Activated CD8-positive, alpha-beta memory T cell treated with anti-CD3 and anti-CD28 coated beads for 36 hours (primary cell): Measurements from ENCODE around the gene CCDC187. TPM values are rescaled to one million over a fixed set of nuclear protein-coding genes. Genes with fewer than 3 reads are reported as not detected.
"Not testable (repeated sequence)": the region's sequence is repeated elsewhere in the genome, so short reads cannot be mapped to it uniquely, and the experiment has no call there.

Source experiments
- CTCF ChIA-PET: fragments of 350-600 bp; sonication (Branson Sonifier 250); formaldehyde crosslinking; loops from one replicate; lab custom pipeline; 2021; ENCODE audit warnings: antibody characterized with exemption; lab: Charles Lee
- POLR2A ChIA-PET: fragments of 350-600 bp; sonication (Branson Sonifier 250); formaldehyde crosslinking; loops from one replicate; lab custom pipeline; 2021; ENCODE audit warnings: antibody characterized with exemption; lab: Charles Lee
- total RNA-seq, 2 experiments: library from RNA; stranded (reverse); gene quantifications; one replicate each; pipeline ENCODE4 v1.2.3, GENCODE V29; 2021

CCDC187 gene
- total RNA-seq, 2 experiments from 2014 or later = not detected

DNA sequence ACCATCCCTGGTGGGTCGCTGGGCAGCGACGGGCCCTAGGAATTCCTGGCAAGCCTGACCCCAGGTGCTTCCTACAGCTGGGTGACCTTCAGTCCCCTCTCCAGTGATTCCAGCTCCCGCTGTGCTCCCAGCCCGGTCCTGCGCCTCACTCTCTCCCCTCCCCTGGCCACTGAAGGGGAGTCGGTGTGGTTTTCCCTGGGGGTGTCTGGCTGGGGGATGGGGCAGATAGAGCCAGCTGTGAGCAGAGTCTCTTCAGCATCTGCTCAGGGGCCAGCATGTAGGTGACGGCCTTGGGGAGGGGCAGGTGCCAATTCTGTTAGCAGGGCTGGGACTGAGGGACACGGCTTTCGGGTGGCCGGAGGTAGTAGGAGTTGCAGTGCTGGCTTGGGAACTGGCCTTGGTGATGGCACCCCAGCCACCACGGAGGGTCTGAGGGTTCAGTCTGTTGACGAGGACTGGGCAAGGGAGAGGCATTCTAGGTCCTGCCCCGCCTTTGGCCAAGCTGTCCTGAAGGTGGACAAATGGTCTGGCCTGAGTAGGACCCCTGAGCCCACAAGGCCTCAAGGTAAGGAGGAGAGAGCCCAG is 26.6 kb upstream of the CCDC187 start:
- CTCF ChIA-PET = no interaction called here
- POLR2A ChIA-PET = no interaction called here

DNA sequence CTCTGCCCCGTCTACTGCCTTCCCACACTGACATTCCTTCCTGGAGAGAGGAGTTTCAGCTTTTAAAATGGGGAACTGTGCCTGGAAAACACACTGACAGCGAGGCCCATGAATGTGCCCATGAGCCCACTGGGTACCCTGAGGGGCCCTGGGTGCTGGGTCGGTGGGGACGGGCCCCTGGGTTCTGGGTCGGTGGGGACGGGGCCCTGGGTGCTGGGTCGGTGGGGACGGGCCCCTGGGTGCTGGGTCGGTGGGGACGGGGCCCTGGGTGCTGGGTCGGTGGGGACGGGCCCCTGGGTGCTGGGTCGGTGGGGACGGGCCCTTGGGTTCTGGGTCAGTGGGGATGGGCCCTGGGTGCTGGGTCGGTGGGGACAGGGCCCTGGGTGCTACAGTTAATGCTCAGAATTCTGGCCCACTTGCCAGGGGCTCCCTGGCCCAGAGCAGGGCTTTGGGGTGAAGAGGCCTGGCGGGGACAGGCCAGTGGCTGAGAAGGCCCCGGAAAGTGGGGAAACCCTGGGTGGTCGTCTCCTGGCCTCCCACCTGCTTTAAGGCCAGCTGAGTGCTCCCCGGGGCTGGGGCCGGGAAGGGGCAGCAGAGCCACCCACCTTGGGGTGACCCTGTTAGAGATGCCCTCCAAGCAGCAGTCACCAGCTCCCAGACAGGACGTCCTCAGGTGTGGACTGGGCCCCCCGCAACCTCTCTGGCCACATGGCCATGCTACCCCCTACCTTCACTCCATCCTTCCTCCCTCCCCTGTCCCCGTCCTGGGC is 25.9 kb upstream of the CCDC187 start:
- POLR2A ChIA-PET = no interaction called here
- CTCF ChIA-PET = no interaction called here

DNA sequence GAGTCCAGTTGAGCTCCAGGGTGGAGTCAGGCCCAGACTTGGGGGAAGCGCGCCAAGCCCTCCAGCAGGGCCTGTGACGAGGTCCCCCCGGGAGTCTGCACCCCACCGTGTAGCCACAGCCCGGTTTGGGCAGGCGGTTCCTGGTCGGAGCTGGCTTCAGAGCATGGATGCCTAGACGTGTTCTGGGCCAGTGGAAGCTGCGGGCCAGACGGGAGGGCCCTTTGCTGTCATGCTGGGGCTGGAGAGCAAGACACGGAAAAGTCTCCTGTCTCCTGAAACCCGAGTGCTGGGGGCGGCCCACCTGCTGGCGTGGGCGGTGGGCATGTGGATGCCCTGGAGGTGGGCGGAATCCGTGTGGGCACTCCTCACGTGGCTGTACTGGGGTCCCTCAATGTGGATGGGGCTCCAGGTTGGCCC is 25.3 kb upstream of the CCDC187 start:
- ChIA-PET POLR2A (no interaction called here), CTCF (no interaction called here)

DNA sequence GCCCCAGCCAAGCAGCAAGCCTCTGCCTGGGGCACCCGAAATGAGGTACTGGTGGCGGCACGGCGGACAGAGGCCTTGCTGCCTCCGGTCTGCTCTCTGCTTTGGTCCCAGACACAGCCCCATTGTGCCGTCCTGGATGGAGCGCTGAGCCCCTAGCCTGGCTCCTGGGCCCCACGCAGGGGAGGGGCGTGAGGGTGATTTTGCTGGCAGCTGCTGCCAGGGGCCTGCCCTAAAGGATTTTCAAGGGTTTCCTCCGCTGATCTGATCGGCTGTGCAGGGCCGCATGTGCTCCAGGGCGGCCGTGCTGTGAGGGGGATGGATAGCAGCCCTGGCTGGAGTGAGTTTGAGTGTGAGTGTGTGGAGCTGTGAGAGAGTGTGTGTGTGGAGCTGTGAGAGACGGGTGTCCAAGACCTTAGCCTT is 24.7 kb upstream of the CCDC187 start:
- ChIA-PET CTCF (no interaction called here), POLR2A (no interaction called here)

DNA sequence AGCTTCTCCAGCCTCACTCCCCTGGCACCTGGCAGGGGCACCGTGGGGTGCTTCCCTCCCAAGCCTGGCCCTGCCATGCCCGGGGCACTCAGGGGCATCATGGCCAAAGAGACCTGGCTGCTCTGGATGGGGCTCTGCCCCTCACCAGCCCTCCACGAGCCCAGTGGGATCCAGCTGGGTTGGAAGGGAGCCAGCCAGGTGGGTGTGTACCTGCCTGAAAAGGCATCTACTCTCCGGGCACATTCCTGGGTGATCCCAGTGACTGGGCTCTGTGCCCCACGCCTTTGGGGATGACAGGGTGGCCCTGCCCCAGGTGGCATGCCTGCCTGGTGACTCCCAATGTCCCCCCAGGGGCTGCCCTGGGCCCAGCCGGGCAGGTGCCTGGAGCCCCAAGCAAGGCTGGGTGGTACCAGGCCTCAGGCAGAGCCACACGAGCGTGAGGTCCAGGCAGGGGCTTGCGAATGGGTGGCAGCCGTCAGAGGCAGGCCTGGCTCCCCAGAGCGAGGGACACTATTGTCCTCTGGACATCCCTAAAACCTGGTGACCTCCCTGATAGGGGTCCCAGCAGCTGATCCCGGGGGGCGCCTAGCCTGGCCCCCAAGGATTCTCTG is 24.2 kb upstream of the CCDC187 start:
- POLR2A ChIA-PET = no interaction called here
- CTCF ChIA-PET = no interaction called here

DNA sequence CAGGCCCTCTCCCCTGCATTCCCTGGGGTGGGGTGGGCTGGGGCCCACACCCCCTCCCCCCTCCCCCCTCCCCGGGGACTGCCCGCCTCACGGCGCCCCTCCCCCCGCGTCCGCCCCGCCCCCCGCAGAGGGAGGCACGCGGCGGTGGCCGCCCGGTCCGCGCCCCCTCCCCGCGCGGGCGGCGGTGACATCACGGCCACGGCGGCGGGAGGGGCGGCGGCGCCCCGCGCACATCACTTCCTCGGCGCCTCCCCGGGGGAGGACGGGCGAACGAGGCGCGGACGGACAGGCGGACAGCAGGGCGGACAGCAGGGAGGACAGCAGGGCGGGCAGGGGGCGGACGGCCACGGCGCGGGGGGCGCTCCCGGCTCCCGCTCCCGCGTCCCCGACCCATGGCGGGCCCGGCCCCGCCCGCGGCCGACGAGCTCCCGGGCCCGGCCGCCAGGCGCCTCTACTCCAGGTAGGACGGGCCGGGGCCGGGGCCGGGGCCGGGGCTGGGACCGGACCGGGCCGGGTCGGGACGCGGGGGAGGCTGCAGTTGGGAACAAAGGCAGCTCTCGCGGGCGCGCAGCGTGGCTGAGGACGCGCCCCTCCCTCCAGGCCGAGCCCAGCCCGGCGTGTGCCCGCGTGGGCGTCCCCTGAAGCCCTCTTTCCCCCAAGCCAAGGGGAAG is 23.5 kb upstream of the CCDC187 start, which contains the start of gene GPSM1:
Gene GPSM1 (plus strand): TSS at position 236 of the 671 bp plus-strand sequence. CDS start 157 bp downstream, at position 393.
- CTCF ChIA-PET = no interaction called here
- POLR2A ChIA-PET = no interaction called here

DNA sequence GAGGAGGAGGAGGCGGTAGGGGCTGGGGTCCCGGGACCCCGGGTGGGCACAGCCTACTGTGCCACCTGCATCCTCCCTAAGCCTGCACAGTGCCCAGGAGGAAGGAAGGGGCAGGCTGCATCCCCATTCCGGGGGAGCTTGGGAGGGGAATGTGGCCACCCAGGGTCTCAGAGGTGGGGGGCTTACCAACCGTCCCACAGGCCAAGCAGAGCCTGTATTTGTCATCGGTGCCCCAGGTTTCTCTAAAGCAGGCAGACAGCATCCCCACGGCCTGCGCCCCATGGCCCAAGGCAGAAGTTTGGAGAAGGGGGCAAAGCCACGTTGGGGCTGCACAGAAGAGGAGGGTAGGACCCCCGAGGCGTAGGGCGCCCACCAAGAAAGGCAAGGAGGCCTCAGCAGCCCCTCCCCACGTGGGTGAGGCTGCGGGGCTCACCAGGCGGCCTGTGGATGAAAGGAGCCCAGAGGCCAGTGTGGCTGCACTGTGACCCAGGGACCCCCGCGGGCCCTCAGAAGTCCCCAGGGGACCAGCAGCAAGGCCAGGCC is 22.9 kb upstream of the CCDC187 start:
- POLR2A ChIA-PET = no interaction called here

DNA sequence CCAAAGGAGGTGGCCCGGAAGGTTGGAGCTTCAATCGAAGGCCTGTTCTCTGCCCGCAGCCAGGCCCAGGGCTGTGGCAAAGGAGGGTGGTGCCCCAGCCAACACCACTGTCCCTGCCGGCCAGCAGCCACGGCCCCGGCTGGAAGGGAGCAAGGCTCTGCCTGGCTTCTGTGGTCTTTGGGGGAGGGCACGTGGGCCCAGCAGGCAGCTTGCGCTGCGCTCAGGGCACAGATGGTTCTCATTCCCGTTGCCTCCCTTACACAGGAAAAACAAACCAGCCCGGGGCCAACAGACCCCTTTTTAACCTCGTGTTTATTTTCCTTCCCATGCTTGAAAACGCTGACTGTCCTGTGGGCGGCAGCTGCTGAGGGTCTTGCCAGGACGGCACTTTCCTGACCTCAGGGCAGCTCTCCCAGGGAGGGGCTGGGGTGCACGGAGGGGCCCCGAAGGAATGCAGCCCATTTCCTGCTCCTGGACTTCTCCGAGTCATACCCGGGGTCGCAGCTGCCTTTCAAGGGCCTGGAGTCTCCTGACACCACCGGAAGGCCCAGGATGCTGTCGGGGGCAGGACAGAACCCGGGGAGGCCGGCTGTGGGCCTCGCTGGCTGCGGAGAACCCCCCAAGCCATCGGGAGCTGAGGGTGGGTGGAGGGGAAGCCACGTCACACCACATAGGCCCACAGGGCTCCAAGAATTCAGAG is 22.3 kb upstream of the CCDC187 start:
- ChIA-PET CTCF (interaction anchor here (0.6 kb wide), 2 partner anchors 236 to 754 kb away, joined by 3 read pairs; no protein-coding TSS in a partner anchor), POLR2A (no interaction called here)

More for the DNA sequence above, 22.9 kb upstream of the CCDC187 start:
- CTCF ChIA-PET = interaction anchor here (0.6 kb wide), 2 partner anchors 237 to 754 kb away, joined by 3 read pairs; no protein-coding TSS in a partner anchor

DNA sequence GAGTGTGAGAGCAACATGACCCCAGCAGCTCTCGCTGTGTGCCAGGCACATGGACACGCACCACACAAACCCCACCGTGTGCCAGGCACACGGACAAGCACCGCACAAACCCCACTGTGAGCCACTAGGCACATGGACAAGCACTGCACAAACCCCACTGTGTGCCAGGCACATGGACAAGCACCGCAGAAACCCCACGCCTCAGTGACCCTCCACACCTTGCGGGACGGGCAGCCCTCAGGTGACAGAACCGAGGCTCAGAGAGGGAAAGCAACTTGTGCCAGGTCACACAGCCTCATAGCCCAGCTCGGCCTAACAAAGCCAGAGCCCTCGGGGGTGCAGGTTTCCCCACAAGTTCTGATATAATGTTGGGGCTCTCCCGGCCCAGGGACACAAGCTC is 21.5 kb upstream of the CCDC187 start:
- ChIA-PET POLR2A (no interaction called here), CTCF (no interaction called here)

DNA sequence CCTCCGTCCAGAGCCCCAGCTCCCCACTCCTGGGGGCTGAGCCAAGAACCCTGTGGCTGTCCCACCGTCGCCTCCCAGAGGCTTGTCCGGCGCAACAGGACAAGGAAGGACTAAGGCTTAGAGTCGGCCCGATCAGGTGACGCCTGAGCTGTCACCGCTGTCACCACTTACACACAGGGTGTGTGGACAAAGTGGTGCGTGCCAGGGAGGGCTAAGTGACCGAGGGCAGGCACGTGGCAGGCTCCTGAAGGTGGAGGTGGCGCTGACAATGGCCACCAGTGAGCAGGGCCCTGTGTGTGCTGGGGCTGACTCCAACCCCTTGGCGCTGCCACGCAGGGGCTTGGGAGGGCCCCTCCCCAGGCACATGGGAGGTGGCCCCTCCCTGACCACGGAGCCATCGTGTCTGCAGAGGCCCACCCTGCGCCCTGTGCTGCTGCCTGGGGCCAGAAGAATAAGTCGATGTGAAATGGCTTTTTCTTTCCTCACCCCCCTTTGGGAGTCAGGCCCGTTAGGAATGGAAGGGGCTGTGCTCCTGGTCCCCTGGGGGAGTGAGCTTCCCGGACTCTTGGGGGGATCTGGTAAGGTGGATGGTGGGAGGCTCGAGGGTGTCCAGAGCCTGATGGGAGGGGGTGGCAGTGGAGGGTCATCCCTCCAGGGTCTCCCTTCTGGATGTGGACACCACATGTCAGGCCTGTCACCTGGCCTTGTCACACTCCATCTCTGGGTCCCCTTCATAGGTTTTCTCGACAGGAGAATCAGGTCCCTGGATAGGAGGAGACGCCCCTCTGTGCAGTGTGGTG is 20.8 kb upstream of the CCDC187 start:
- ChIA-PET CTCF (interaction anchor here (1.0 kb wide), 1 partner anchor 41 kb away, joined by 3 read pairs; no protein-coding TSS in a partner anchor), POLR2A (no interaction called here)

DNA sequence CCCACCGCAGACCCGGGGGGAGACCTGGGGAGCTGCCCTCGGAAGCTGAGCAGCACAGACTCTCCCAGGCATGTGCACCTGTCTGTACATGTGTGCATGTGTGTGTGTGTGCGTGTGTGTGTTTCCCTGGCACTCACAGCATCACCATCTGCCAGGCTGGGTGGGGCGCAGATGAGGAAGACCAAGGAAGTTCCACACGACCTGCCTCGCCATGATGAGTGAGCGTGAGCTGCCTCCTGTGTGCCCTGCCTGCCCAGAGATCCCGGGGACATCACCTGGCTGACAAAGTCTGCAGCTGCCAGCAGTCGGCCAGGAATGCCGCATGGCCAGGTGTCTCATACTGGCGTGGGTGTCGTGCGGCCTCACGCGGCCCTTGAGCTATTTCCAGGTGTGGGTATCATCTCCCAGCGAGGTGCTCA is 19.5 kb upstream of the CCDC187 start:
- ChIA-PET CTCF (no interaction called here), POLR2A (no interaction called here)

DNA sequence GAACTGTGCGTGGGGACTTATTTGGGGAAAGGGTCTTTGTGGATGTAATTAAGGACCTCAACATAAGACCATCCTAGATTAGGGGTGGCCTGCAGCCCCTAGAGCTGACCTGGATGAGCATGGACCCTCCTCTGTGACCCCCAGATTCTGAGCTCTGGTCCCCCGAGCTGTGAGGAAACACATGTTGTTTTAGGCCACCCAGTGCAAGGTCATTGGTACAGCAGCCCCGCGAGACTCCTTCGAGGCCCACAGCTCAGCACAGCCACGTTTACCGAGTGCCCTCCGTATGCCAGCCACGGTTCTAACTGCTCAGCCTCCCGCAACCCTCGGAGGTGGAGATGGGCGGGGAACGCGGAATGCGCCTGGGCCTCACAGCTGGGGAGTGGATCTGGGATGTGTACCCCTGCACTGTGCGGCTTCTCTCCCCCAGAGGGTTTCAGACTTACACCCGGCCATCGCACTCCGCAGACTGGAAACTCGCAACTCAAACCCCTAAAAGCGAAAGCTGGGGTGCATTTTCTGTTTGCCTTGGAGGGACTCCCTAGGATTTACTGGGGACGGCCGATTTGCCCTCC is 18.9 kb upstream of the CCDC187 start:
- ChIA-PET CTCF (no interaction called here), POLR2A (no interaction called here)

DNA sequence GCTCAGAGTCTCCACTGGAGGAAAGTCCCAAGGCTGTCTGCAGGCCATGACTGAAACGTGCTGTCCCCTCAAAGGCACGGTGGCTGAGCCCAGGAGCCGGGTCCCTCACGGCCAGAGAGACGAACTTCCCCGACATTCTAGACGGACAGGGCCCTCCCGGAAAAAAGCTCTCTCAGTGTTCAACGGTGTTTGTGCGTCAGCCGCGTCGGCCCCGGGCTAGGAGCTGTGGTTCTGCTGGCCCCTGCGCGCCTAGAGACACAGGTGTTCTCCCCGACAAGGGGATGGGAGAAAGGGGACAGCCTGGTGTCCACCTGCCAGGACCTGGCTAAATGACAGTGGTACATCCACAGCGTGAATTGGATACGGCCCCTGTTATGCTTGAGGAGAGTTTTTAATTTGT is 17.7 kb upstream of the CCDC187 start:
- CTCF ChIA-PET = interaction anchor here (0.7 kb wide), 1 partner anchor 407 kb away, joined by 3 read pairs; no protein-coding TSS in a partner anchor
- POLR2A ChIA-PET = no interaction called here

DNA sequence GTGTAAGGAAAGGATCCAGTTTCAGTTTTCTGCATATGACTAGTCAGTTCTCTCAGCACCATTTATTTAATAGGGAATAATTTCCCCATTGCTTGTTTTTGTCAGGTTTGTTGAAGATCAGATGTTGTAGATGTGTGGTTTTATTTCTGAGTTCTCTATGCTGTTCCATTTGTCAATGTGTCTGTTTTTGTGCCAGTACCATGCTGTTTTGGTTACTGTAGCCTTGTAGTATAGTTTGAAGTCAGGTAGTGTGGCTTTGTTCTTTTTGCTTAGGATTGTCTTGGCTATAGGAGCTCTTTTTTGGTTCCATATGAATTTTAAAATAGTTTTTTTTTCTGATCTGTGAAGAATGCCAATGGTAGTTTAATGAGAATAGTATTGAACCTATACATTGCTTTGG is 17.1 kb upstream of the CCDC187 start:
- POLR2A ChIA-PET, CTCF ChIA-PET: not testable (repeated sequence)

DNA sequence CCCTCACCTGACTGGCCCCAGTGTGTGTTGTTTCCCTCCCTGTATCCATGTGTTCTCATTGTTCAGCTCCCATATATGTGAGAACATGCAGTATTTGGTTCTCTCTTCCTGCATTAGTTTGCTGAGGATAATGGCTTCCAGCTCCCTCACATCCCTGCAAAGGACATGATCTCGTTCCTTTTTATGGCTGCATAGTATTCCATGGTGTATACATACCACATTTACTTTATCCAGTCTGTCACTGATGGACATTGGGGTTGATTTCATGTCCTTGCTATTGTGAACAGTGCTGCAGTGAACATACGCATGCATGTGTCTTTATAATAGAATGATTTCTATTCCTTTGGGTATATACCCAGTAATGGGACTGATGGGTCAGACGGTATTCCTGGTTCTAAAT is 16.1 kb upstream of the CCDC187 start:
- POLR2A ChIA-PET = not testable (repeated sequence)
- CTCF ChIA-PET = interaction anchor here (1.4 kb wide), 1 partner anchor 43 kb away, joined by 5 read pairs; the partner anchor contains the start of gene DNLZ

DNA sequence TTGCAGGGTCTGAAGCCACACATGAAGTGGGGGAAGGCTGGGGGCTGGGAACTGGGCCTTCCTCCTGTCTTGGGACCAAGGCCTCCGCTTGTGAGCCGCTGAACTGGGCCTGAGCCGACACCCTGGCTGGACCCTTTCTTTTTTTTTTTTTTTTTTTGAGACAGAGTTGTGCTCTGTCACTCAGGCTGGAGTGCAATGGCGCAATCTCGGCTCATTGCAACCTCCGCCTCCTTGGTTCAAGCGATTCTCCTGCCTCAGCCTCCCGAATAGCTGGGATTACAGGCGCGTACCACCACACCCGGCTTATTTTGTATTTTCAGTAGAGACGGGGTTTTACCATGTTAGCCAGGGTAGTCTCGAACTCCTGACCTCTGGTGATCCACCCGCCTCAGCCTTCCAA is 15.3 kb upstream of the CCDC187 start:
- POLR2A ChIA-PET = not testable (repeated sequence)
- CTCF ChIA-PET = interaction anchor here (1.4 kb wide), 1 partner anchor 44 kb away, joined by 5 read pairs; the partner anchor contains the start of gene DNLZ

DNA sequence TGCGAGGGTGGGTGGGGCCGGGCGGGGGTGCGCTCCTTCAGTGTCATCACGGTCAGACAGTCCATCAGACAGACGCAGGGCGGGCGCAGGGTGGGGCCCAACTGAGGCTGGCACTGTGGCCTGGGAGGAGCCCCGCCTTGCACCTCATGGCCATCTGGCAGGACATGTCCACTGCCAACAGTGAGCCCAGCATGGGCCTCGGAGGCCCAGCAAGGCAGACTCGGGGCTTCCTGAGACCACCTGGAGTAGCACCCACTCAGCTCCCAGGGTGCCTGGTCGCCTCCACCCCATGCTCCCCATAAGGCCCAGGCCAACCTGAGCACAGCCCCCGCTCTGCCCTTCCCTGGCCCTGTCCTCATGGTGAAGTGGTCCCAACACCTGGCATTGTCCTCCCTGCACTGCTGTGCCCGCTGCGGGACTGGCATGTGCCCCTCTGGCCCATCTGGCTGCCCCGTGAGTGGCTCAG is 14.9 kb upstream of the CCDC187 start:
- ChIA-PET POLR2A (no interaction called here), CTCF (no interaction called here)
